Measurements from ENCODE around the gene TNRC6C. TPM values are rescaled to one million over a fixed set of nuclear protein-coding genes. Genes with fewer than 3 reads are reported as not detected.

TNRC6C gene
- total RNA-seq, 1 donor from 2014 or later, result 64.7 TPM

DNA sequence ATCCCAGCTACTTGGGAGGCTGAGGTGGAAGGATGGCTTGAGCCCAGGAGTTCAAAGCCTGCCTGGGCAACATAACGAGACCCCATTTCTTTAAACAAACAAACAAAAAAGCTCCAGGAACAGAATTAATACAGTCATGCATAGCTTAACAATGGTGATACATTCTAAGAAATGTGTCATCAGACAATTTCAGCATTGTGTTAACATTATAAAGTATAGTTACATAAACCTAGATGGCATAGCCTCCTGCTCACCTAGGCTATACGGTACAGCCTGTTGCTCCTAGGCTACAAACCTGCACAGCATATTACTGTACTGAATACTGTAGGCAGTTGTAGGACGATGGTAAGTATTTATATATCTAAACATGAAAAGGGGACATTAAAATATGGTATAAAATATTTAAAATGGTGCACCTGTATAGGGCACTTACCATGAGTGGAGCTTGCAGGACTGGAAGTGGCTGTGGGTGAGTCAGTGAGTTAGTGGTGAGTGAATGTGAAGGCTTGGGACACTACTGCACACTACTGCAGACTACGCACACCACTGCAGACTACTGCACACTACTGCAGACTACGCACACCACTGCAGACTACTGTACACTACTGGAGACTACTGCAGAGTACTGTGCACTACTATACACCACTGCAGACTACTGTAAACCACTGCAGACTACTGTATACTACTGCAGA, 95.4 kb downstream of the TNRC6C start:
- Mint-ChIP-seq H3K4me1 (ENCODE audit: low read depth, unreplicated experiment) (peaks cover 8% of the 10 kb centered on the region), H3K36me3 (ENCODE audit: unreplicated experiment) (peaks cover 20% of the 10 kb centered on the region), H3K4me3 (ENCODE audit: unreplicated experiment) (no peak overlapping the region), H3K27ac (ENCODE audit: unreplicated experiment) (no peak overlapping the region), H3K9me3 (ENCODE audit: unreplicated experiment) (peaks cover 2% of the 10 kb centered on the region), H3K27me3 (ENCODE audit: unreplicated experiment) (peaks cover 2% of the 10 kb centered on the region)
- no peak for TF ChIP-seq CTCF (IDR thresholded peaks at IDR 0.05; ENCODE audit: partially characterized antibody, unreplicated experiment)
- no peak for DNase-seq

DNA sequence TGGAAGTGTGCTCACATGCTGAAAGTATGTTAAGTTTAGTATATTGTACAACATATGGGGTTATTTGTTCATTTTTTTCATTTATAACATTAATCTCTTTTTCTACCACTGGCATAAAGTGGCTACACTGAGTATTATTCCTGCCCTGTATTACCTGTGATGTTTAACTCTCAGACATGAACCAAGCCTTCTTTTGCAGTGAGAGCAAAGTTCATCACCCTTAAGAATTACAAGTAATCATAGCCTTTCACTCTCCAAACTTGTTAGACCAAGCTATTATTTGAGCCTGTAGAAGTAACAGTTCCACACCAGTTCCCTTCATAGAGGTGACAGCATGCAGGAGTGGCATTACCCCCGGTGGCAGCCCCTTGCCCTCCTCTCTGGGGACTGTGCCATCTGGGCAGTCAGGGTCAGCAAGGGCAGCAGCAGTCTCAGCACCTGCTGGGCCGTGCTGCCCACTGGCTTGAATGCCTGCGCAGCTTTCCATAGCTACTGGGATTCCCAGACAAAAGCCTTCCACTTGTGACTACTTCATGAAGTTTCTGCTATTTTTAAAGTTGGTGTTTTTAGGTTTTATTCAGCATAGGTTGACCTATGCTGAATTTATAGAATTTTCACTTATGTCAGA, 98.7 kb downstream of the TNRC6C start:
- TF ChIP-seq CTCF (IDR thresholded peaks at IDR 0.05; ENCODE audit: partially characterized antibody, unreplicated experiment), result no peak
- Mint-ChIP-seq H3K27me3 (ENCODE audit: unreplicated experiment) (no peaks in the 10 kb centered on the region), H3K4me1 (ENCODE audit: low read depth, unreplicated experiment) (peaks cover 6% of the 10 kb centered on the region), H3K36me3 (ENCODE audit: unreplicated experiment) (no peaks in the 10 kb centered on the region), H3K4me3 (ENCODE audit: unreplicated experiment) (no peak overlapping the region), H3K9me3 (ENCODE audit: unreplicated experiment) (peaks cover 1% of the 10 kb centered on the region), H3K27ac (ENCODE audit: unreplicated experiment) (no peak overlapping the region)
- DNase-seq, result no peak

GRCh38 chr17:78058001-78058400, 99.5 kb downstream of the TNRC6C start:
- Mint-ChIP-seq H3K4me1 (ENCODE audit: low read depth, unreplicated experiment) (peaks cover 6% of the 10 kb centered on the region), H3K9me3 (ENCODE audit: unreplicated experiment) (peaks cover 1% of the 10 kb centered on the region), H3K27ac (ENCODE audit: unreplicated experiment) (no peak overlapping the region), H3K27me3 (ENCODE audit: unreplicated experiment) (no peaks in the 10 kb centered on the region), H3K36me3 (ENCODE audit: unreplicated experiment) (no peaks in the 10 kb centered on the region), H3K4me3 (ENCODE audit: unreplicated experiment) (no peak overlapping the region)
- TF ChIP-seq CTCF (IDR thresholded peaks at IDR 0.05; ENCODE audit: partially characterized antibody, unreplicated experiment), result no peak
- DNase-seq, result no peak

DNA sequence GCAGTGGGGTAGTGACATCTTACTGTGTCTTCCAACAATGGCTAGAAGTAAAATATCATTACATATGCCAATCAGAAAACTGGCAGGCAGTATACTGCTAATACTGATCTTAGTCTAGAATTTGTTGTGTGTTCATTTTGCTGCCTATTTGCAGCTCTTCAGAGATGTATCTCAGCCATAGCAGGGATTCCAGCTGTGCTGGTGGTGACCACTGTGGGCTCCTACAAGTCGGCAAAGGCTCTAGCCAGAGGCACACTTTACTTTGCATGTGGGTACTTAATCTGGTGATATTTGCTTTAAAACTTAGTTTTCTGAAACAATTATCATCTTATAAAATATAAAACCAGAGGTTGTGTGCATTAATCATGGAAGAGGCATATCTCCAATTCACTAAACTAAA, 100.1 kb downstream of the TNRC6C start:
- DNase-seq, result no peak
- Mint-ChIP-seq H3K4me1 (ENCODE audit: low read depth, unreplicated experiment) (peaks cover 6% of the 10 kb centered on the region), H3K27ac (ENCODE audit: unreplicated experiment) (no peak overlapping the region), H3K9me3 (ENCODE audit: unreplicated experiment) (peaks cover 1% of the 10 kb centered on the region), H3K27me3 (ENCODE audit: unreplicated experiment) (no peaks in the 10 kb centered on the region), H3K36me3 (ENCODE audit: unreplicated experiment) (no peaks in the 10 kb centered on the region), H3K4me3 (ENCODE audit: unreplicated experiment) (no peak overlapping the region)
- no peak for TF ChIP-seq CTCF (IDR thresholded peaks at IDR 0.05; ENCODE audit: partially characterized antibody, unreplicated experiment)

DNA sequence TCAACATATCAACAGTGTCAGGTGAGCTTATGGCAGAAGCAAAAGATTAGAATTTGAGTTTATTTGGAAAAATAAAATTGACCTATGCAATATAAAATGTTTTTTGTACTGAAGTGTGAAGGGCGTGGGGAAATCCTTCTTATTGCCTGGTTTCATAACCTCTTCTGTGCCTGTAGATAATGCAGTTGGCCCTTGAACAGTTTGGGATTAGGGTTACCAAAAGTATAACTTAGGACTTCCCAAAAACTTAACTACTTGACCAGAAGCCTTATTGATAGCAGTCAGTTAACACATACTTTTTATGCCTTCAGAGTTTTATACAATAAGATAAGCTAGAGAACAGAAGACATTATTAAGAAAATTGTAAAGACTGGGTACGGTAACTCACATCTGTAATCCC, 104.1 kb downstream of the TNRC6C start:
- Mint-ChIP-seq H3K4me3 (ENCODE audit: unreplicated experiment) (no peak overlapping the region), H3K27ac (ENCODE audit: unreplicated experiment) (no peak overlapping the region), H3K9me3 (ENCODE audit: unreplicated experiment) (no peaks in the 10 kb centered on the region), H3K36me3 (ENCODE audit: unreplicated experiment) (no peaks in the 10 kb centered on the region), H3K4me1 (ENCODE audit: low read depth, unreplicated experiment) (peaks cover 5% of the 10 kb centered on the region), H3K27me3 (ENCODE audit: unreplicated experiment) (no peaks in the 10 kb centered on the region)
- TF ChIP-seq CTCF (IDR thresholded peaks at IDR 0.05; ENCODE audit: partially characterized antibody, unreplicated experiment), result no peak
- no peak for DNase-seq
